AG04450 (cell line): Measurements from ENCODE around the gene MARCHF9. TPM values are rescaled to one million over a fixed set of nuclear protein-coding genes. Genes with fewer than 3 reads are reported as not detected.
A peak's percentile ranks its signal among the peaks of the same experiment; 100 is the strongest.

Experiments used
- CTCF ChIA-PET: fragments of 300-600, 350-600 bp; formaldehyde crosslinking; extraction: SDS; loops from one replicate; lab custom pipeline; 2022; ENCODE audit warnings: antibody characterized with exemption, inconsistent platforms; lab: Charles Lee
- POLR2A ChIA-PET: fragments of 350-600 bp; formaldehyde crosslinking; extraction: SDS; loops from one replicate; lab custom pipeline; 2021; ENCODE audit warnings: antibody characterized with exemption, inconsistent platforms; lab: Yijun Ruan, JAX
- DNase-seq: peaks from one replicate; pipeline ENCODE4 v3.0.0-alpha.2; 2011; ENCODE audit warnings: low read depth, low spot score
- H3K27ac ChIP-seq: one replicate; pipeline ENCODE4 v1.5.1; 2012; ENCODE audit warnings: low read depth, low read length, control low read depth
- H3K27me3 ChIP-seq: one replicate; pipeline ENCODE4 v1.6.0; 2012; ENCODE audit warnings: low read length; ENCODE audit not compliant: control insufficient read depth, insufficient read depth
- H3K4me3 ChIP-seq: 2 replicates; pipeline ENCODE4 v1.5.1; 2011; ENCODE audit warnings: mild to moderate bottlenecking, low read depth, low read length, control low read depth
- H3K9me3 ChIP-seq: 2 replicates; pipeline ENCODE4 v1.5.1; 2012; ENCODE audit warnings: low read length; ENCODE audit not compliant: control insufficient read depth, insufficient read depth
- polyA plus RNA-seq: library from polyadenylated mRNA; depleted of rRNA; stranded (reverse); fragments of >200 nt; gene quantifications from 2 replicates; pipeline ENCODE4 v1.2.3, GENCODE V29; 2011
- TF ChIP-seq, protein P1 (sequence below): IDR thresholded peaks from 2 replicates; pipeline ENCODE4 v1.5.1; 2011; ENCODE audit warnings: low read depth, low read length, control low read depth, inconsistent platforms

Gene MARCHF9
- polyA plus RNA-seq, 1 experiment: 3.7 TPM

DNA sequence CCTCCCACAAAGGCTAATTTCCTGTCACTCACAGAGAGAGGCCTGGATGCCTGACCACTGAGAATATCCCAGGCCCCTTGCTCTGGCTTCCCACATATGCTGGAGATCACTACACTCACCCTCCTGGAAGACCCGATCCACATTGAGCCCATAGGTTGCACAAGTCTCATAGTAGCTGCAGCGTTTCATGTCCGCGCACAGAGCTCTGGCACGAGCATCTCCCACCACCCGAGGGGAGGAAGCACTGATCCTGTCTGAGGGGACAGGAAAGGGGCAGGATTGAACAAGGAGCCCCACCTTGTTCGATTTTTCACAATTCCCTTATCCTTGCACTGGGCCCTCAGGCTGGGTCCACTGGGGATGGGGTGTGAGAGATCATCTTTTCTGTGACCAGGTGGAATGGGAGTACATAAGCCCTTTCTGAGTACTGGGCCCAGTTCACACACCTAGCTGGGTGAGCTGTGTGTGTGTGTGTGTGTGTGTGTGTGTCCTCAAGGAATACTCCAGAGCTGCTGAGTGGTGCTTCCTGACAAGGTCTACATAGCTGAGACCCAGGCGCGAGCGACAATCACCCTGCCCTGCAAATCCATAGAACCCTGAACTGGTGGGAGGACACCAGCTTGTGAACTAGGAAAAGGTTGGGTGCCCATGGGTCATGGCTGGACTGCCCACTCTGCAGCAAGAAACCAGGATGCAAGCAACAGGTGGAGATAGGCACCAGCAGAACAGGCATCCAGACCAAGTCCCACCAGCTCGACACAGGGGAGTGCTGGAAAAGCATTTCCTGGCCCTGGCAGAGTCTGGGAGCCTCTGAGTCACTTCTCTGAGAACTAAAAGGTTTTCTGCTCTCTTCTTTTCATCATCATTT lies 21.9 kb upstream of the MARCHF9 start:
- TF ChIP-seq, protein P1, sequence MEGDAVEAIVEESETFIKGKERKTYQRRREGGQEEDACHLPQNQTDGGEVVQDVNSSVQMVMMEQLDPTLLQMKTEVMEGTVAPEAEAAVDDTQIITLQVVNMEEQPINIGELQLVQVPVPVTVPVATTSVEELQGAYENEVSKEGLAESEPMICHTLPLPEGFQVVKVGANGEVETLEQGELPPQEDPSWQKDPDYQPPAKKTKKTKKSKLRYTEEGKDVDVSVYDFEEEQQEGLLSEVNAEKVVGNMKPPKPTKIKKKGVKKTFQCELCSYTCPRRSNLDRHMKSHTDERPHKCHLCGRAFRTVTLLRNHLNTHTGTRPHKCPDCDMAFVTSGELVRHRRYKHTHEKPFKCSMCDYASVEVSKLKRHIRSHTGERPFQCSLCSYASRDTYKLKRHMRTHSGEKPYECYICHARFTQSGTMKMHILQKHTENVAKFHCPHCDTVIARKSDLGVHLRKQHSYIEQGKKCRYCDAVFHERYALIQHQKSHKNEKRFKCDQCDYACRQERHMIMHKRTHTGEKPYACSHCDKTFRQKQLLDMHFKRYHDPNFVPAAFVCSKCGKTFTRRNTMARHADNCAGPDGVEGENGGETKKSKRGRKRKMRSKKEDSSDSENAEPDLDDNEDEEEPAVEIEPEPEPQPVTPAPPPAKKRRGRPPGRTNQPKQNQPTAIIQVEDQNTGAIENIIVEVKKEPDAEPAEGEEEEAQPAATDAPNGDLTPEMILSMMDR: no peak
- H3K9me3 ChIP-seq: no peaks in the 10 kb centered on the region; the same call in 1 of the 2 replicates
- H3K27me3 ChIP-seq: peaks cover 66% of the 10 kb centered on the region
- H3K27ac ChIP-seq: no peak overlapping the region
- DNase-seq: no peak
- no peak overlapping the region for H3K4me3 ChIP-seq
- POLR2A ChIA-PET: interaction anchor here (1.4 kb wide), 1 partner anchor 12 kb away, joined by 3 read pairs; the partner anchor contains the start of gene TSPAN31
- CTCF ChIA-PET: interaction anchor here (0.8 to 1.1 kb wide), 3 partner anchors 10 to 149 kb away, joined by 3 read pairs; no protein-coding TSS in a partner anchor

DNA sequence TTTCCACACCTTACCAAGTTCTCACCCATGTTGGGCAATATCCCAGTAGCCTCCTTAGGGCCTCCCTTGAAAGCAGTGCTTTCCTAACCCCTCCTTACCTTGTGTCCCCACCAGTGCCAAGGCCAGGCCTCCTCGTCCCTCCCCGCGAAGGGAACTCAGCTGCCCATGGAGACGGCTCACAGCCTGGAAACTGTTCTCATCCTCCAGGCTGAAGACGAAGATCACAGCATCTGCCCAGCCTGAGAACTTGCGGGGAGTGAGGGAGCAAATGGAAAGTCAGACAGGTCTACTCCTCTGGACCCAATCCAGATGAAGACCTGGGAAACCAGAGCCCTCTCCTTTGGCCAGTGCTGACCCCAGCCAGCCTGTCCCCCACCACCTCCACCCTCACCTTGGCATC lies 21.0 kb upstream of the MARCHF9 start:
- POLR2A ChIA-PET: no interaction called here
- no peak for DNase-seq
- Histone ChIP-seq H3K9me3 (no peaks in the 10 kb centered on the region; the same call in 1 of the 2 replicates), H3K27ac (no peak overlapping the region), H3K4me3 (no peak overlapping the region), H3K27me3 (peaks cover 73% of the 10 kb centered on the region)
- TF ChIP-seq, protein P1: no peak
- CTCF ChIA-PET: interaction anchor here (0.6 to 2.4 kb wide), 3 partner anchors 8 to 148 kb away, joined by 3 to 19 read pairs (median 11); no protein-coding TSS in a partner anchor

DNA sequence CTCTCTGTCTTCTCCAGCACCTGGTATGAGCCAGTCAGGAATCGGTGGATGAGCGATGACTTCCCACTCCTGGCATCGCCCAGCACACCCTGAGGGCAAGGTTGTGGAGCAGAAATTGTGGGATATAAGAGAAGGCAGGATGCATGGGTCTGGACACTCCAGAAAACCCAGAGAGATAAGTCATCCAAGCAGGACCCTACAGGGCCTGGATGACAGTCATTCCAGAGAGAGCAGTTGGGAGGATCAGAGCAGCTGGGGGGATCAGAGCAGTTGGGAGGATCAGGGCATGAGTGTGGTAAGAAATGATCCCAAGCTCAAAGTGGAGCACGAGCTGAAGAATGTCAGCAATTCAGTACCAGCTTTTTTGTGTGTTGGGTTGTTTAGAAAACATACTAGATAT lies 20.3 kb upstream of the MARCHF9 start:
- no peaks in the 10 kb centered on the region; the same call in 1 of the 2 replicates for H3K9me3 ChIP-seq
- peaks cover 80% of the 10 kb centered on the region for H3K27me3 ChIP-seq
- ChIA-PET CTCF (interaction anchor here (0.6 to 2.4 kb wide), 3 partner anchors 9 to 149 kb away, joined by 3 to 19 read pairs (median 11); no protein-coding TSS in a partner anchor), POLR2A (no interaction called here)
- no peak overlapping the region for H3K27ac ChIP-seq
- no peak overlapping the region for H3K4me3 ChIP-seq
- TF ChIP-seq, protein P1: no peak
- no peak for DNase-seq

DNA sequence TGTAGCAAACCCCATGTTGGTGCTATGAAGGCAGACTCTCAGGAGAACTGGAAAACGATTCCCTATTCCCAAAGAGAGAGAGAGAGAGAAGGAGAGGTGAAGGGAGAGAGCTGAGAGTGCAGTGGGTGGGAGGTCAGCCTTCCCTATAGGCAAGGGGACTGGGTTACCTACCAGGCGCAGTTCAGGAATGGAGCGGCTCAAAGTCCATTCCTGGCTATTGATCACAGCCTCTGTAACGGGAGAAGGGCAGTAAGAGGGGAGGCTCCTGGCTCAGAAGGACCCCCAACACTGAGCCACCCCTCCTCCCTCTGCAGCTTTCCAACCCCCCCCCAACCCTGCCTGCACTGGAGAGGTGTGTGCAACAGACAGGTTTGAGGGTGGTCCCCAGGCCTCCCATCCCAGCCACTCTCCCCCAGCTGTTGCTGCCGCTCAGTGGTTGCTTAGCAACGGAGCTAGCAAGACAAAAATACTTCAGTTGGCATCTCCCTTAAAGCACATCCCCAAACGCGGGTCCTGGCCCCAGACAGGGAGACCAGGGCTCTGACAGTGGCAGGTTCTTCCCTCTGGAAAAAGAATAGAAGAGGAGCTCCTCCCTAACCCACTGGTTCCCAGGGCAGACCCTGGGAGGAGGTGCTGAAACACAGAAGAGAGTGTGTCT lies 19.6 kb upstream of the MARCHF9 start:
- Histone ChIP-seq H3K27me3 (peaks cover 86% of the 10 kb centered on the region), H3K9me3 (no peaks in the 10 kb centered on the region; the same call in 1 of the 2 replicates), H3K4me3 (peak overlapping the region; percentile 35), H3K27ac (no peak overlapping the region)
- TF ChIP-seq, protein P1: no peak
- POLR2A ChIA-PET: interaction anchor here (1.9 to 2.2 kb wide), 2 partner anchors 9 to 10 kb away, joined by 8 to 10 read pairs; partner anchors contain the start of gene TSPAN31
- DNase-seq: no peak
- CTCF ChIA-PET: interaction anchor here (1.2 to 2.6 kb wide), 3 partner anchors 9 to 277 kb away, joined by 9 to 19 read pairs (median 12); no protein-coding TSS in a partner anchor
